AG04450 (cell line): ENCODE measurements around the gene PECR. TPM values are rescaled to one million over a fixed set of nuclear protein-coding genes. Genes with fewer than 3 reads are reported as not detected.

Source experiments
- CTCF ChIA-PET: fragments of 300-600, 350-600 bp; formaldehyde crosslinking; extraction: SDS; loops from one replicate; lab custom pipeline; 2022; ENCODE audit warnings: antibody characterized with exemption, inconsistent platforms; lab: Charles Lee
- POLR2A ChIA-PET: fragments of 350-600 bp; formaldehyde crosslinking; extraction: SDS; loops from one replicate; lab custom pipeline; 2021; ENCODE audit warnings: antibody characterized with exemption, inconsistent platforms; lab: Yijun Ruan, JAX
- DNase-seq: peaks from one replicate; pipeline ENCODE4 v3.0.0-alpha.2; 2011; ENCODE audit warnings: low read depth, low spot score
- H3K27ac ChIP-seq: one replicate; pipeline ENCODE4 v1.5.1; 2012; ENCODE audit warnings: low read depth, low read length, control low read depth
- H3K27me3 ChIP-seq: one replicate; pipeline ENCODE4 v1.6.0; 2012; ENCODE audit warnings: low read length; ENCODE audit not compliant: control insufficient read depth, insufficient read depth
- H3K4me3 ChIP-seq: 2 replicates; pipeline ENCODE4 v1.5.1; 2011; ENCODE audit warnings: mild to moderate bottlenecking, low read depth, low read length, control low read depth
- H3K9me3 ChIP-seq: 2 replicates; pipeline ENCODE4 v1.5.1; 2012; ENCODE audit warnings: low read length; ENCODE audit not compliant: control insufficient read depth, insufficient read depth
- CTCF ChIP-seq: IDR thresholded peaks from 2 replicates; pipeline ENCODE4 v1.5.1; 2011; ENCODE audit warnings: low read depth, low read length, control low read depth, inconsistent platforms
- polyA plus RNA-seq: library from polyadenylated mRNA; depleted of rRNA; stranded (reverse); fragments of >200 nt; gene quantifications from 2 replicates; pipeline ENCODE4 v1.2.3, GENCODE V29; 2011

PECR gene
- polyA plus RNA-seq, 1 experiment, result 16.7 TPM

- POLR2A ChIA-PET, result no interaction called here
These were observed 30.3 kb downstream of the PECR start for GRCh38 chr2:216051350-216051749.

GRCh38 chr2:216049452-216049851, 32.2 kb downstream of the PECR start:
- TF ChIP-seq CTCF, result no peak
- ChIA-PET POLR2A (no interaction called here), CTCF (interaction anchor here (0.6 to 3.3 kb wide), 3 partner anchors 16 to 780 kb away, joined by 3 to 24 read pairs (median 11); no protein-coding TSS in a partner anchor)
- H3K4me3 ChIP-seq, result no peak overlapping the region
- H3K27me3 ChIP-seq, result no peaks in the 10 kb centered on the region
- H3K27ac ChIP-seq, result no peak overlapping the region
- H3K9me3 ChIP-seq, result no peaks in the 10 kb centered on the region
- no peak for DNase-seq

More at GRCh38 chr2:216051350-216051749, 30.3 kb downstream of the PECR start:
- Histone ChIP-seq H3K27me3 (no peaks in the 10 kb centered on the region), H3K27ac (no peak overlapping the region), H3K9me3 (no peaks in the 10 kb centered on the region), H3K4me3 (no peak overlapping the region)
- CTCF ChIA-PET, result interaction anchor here (1.0 kb wide), 1 partner anchor 28 kb away, joined by 4 read pairs; no protein-coding TSS in a partner anchor
- DNase-seq, result no peak
- no peak for TF ChIP-seq CTCF

GRCh38 chr2:216047397-216047796, 34.2 kb downstream of the PECR start:
- H3K9me3 ChIP-seq, result no peaks in the 10 kb centered on the region
- H3K27me3 ChIP-seq, result no peaks in the 10 kb centered on the region
- TF ChIP-seq CTCF, result no peak
- H3K4me3 ChIP-seq, result no peak overlapping the region
- DNase-seq, result no peak
- H3K27ac ChIP-seq, result no peak overlapping the region
- ChIA-PET CTCF (interaction anchor here (0.6 to 3.3 kb wide), 2 partner anchors 14 kb away, joined by 3 to 24 read pairs; no protein-coding TSS in a partner anchor), POLR2A (no interaction called here)

- Histone ChIP-seq H3K27me3 (no peaks in the 10 kb centered on the region), H3K27ac (no peak overlapping the region), H3K4me3 (no peak overlapping the region), H3K9me3 (no peaks in the 10 kb centered on the region)
- CTCF ChIA-PET, result interaction anchor here (2.1 to 3.4 kb wide), 2 partner anchors 11 to 23 kb away, joined by 6 to 27 read pairs; no protein-coding TSS in a partner anchor
- DNase-seq, result no peak
- POLR2A ChIA-PET, result no interaction called here
- no peak for TF ChIP-seq CTCF
These were observed 36.6 kb downstream of the PECR start for GRCh38 chr2:216044883-216045486.

GRCh38 chr2:216043949-216044348, 37.7 kb downstream of the PECR start:
- no peak overlapping the region for H3K27ac ChIP-seq
- H3K27me3 ChIP-seq, result no peaks in the 10 kb centered on the region
- no peak for TF ChIP-seq CTCF
- H3K4me3 ChIP-seq, result no peak overlapping the region
- no peak for DNase-seq
- POLR2A ChIA-PET, result no interaction called here
- H3K9me3 ChIP-seq, result no peaks in the 10 kb centered on the region
- CTCF ChIA-PET, result interaction anchor here (2.1 to 3.4 kb wide), 2 partner anchors 10 to 22 kb away, joined by 6 to 27 read pairs; no protein-coding TSS in a partner anchor
